ENCODE measurements around the gene NXPE4.

Gene NXPE4

DNA sequence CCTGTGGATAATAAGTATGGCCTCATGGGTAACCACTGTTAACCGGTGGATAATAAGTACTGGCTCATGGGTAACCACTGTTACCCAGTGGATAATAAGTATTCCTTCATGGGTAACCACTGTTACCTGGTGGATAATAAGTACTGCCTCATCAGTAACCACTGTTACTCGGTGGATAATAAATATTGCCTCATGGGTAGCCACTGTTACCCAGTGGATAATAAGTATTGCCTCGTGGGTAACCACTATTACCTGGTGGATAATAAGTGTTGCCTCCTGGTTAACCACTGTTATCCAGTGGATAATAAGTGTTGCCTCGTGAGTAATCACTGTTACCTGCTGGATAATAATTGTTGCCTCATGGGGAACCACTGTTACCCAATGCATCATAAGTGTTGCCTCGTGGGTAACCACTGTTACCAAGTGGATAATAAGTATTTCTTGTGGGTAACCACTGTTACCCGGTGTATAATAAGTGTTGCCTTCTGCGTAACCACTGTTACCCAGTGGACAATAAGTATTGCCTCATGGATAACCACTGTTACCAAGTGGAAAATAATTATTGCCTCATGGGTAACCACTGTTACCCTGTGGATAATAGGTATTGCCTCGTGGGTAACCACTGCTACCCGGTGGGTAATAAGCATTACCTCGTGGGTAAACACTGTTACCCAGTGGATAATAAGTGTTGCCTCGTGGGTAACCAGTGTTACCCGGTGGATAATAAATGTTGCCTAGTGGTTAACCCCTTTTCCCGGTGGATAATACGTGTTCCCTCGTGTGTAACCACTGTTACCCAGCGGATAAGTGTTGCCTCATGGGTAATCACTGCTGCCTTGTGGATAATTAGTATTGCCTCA, 26.6 kb upstream of the NXPE4 start:
- no peak for TF ChIP-seq CTCF (conservative IDR thresholded peaks at IDR 0.05; ENCODE audit: low read depth)
- ChIA-PET CTCF (no interaction called here), POLR2A (ENCODE audit: low non-redundant PET) (no interaction called here)
- no peak overlapping the region for H3K27ac ChIP-seq
- DNase-seq (ENCODE audit: low spot score), result no peak

DNA sequence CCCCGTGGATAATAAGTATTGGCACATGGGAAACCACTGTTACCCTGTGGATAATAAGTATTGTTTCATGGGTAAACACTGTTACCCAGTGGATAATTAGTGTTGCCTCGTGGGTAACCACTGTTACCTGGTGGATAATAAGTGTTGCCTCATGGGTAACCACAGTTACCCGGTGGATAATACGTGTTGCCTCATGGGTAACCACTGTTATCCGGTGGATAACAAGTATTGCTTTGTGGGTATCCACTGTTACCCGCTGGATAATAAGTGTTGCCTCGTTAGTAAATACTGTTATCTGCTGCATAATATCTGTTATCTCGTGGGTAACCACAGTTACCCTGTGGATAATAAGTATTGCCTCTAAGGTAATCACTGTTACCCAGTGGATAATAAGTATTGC, 25.5 kb upstream of the NXPE4 start:
- no peak for DNase-seq (ENCODE audit: low spot score)
- CTCF ChIA-PET, result no interaction called here
- TF ChIP-seq CTCF (conservative IDR thresholded peaks at IDR 0.05; ENCODE audit: low read depth), result no peak
- POLR2A ChIA-PET (ENCODE audit: low non-redundant PET), result no interaction called here
- H3K27ac ChIP-seq, result no peak overlapping the region

GRCh38 chr11:114619659-114620173, 24.1 kb upstream of the NXPE4 start:
- no peak overlapping the region for H3K27ac ChIP-seq
- no peak for TF ChIP-seq CTCF (conservative IDR thresholded peaks at IDR 0.05; ENCODE audit: low read depth)
- CTCF ChIA-PET, result no interaction called here
- no peak for DNase-seq (ENCODE audit: low spot score)
- POLR2A ChIA-PET (ENCODE audit: low non-redundant PET), result no interaction called here

DNA sequence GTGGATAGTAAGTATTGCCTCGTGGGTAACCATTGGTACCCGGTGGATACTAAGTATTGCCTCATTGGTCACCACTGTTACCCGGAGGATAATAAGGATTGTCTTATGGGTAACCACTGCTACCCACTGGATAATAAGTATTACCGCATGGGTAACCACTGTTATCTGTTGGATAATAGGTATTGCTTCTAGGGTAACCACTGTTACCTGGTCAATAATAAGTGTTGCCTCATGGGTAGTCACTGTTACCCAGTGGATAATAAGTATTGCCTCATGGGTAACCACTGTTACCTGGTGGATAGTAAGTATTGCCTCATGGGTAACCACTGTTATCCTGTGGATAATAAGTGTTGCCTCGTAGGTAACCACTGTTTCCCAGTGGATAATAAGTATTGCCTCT, 22.6 kb upstream of the NXPE4 start:
- no peak for DNase-seq (ENCODE audit: low spot score)
- ChIA-PET POLR2A (ENCODE audit: low non-redundant PET) (no interaction called here), CTCF (no interaction called here)
- H3K27ac ChIP-seq, result no peak overlapping the region
- no peak for TF ChIP-seq CTCF (conservative IDR thresholded peaks at IDR 0.05; ENCODE audit: low read depth)

DNA sequence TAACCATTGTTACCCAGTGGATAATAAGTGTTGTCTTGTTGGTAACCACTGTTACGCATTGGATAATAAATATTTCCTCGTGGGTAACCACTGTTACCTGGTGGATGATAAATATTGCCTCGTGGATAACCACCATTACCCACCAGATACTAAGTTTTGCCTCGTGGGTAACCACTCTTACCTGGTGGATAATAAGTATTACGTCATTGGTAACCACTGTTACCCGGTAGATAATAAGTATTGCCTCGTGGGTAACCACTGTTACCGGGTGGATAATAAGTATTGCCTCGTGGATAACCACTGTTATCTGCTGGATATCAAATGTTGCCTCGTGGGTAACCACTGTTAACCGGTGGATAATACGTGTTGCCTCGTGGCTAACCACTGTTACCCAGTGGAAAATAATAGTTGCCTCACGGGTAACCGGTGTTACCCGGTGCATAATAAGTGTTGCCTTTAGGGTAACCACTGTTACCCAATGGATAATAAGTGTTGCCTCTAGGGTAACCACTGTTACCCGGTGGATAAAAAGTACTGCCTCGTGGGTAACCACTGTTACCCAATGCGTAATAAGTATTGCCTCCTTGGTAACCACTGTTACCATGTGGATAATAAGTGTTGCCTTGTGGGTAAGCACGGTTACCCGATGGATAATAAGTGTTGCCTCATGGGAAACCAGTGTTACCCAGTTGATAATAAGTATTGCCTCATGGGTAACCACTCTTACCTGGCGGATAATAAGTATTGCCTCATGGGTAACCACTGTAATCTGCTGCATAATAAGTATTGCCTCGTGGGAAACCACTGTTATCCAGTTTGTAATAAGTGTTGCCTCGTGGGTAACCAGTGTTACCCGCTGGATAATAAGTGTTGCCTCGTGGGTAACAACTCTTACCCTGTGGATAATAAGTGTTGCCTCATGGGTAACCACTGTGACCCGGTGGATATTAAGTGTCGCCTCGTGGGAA, 21.9 kb upstream of the NXPE4 start:
- TF ChIP-seq CTCF (conservative IDR thresholded peaks at IDR 0.05; ENCODE audit: low read depth), result no peak
- no peak for DNase-seq (ENCODE audit: low spot score)
- ChIA-PET POLR2A (ENCODE audit: low non-redundant PET) (no interaction called here), CTCF (no interaction called here)
- H3K27ac ChIP-seq, result no peak overlapping the region

GRCh38 chr11:114616516-114616915, 20.9 kb upstream of the NXPE4 start:
- no peak for TF ChIP-seq CTCF (conservative IDR thresholded peaks at IDR 0.05; ENCODE audit: low read depth)
- no peak overlapping the region for H3K27ac ChIP-seq
- POLR2A ChIA-PET (ENCODE audit: low non-redundant PET), result no interaction called here
- CTCF ChIA-PET, result no interaction called here
- no peak for DNase-seq (ENCODE audit: low spot score)

Data from RWPE1 (cell line).